HepG2 (cell line): ENCODE data around the gene PRDX3. TPM values are rescaled to one million over a fixed set of nuclear protein-coding genes. Genes with fewer than 3 reads are reported as not detected.

ENCODE experiments used
- ATF1 ChIP-seq: IDR thresholded peaks from 2 replicates; pipeline ENCODE4 v1.6.1; 2016; ENCODE audit warnings: mild to moderate bottlenecking, control low read depth
- CAMTA2 ChIP-seq: sonication (generic); formaldehyde crosslinking; IDR thresholded peaks from 2 replicates; pipeline ENCODE4 v1.4.0; 2020; ENCODE audit warnings: mild to moderate bottlenecking, missing genetic modification reagents, borderline replicate concordance
- CC2D1A ChIP-seq: sonication (generic); formaldehyde crosslinking; IDR thresholded peaks from 2 replicates; pipeline ENCODE4 v1.8.1; 2023; ENCODE audit warnings: mild to moderate bottlenecking, missing genetic modification reagents
- CCAR2 ChIP-seq: fragments of 200-400 bp; formaldehyde crosslinking; optimal IDR thresholded peaks from 2 replicates; pipeline ENCODE3; 2018; ENCODE audit warnings: low read depth, mild to moderate bottlenecking, low read length, moderate library complexity
- CHCHD3 ChIP-seq: sonication (generic); formaldehyde crosslinking; IDR thresholded peaks from 2 replicates; pipeline ENCODE4 v1.8.0; 2022; ENCODE audit warnings: mild to moderate bottlenecking, missing genetic modification reagents, moderate library complexity
- ELF3 ChIP-seq: IDR thresholded peaks from 2 replicates; pipeline ENCODE4 v1.6.1; 2016; ENCODE audit warnings: missing genetic modification reagents, missing compliant biosample characterization
- ETV6 ChIP-seq: sonication (generic); formaldehyde crosslinking; conservative IDR thresholded peaks from 2 replicates; pipeline ENCODE4 v1.4.0; 2020; ENCODE audit warnings: missing genetic modification reagents
- GMEB1 ChIP-seq: sonication (generic); formaldehyde crosslinking; IDR thresholded peaks from 2 replicates; pipeline ENCODE4 v1.5.1; 2020; ENCODE audit warnings: missing genetic modification reagents, mild to moderate bottlenecking, borderline replicate concordance
- IRF2 ChIP-seq: IDR thresholded peaks from 2 replicates; pipeline ENCODE4 v1.6.1; 2018; ENCODE audit warnings: missing genetic modification reagents, missing compliant biosample characterization
- KAT2B ChIP-seq: fragments of 150-350 bp; IDR thresholded peaks from 2 replicates; pipeline ENCODE4 v1.6.1; 2014; ENCODE audit warnings: low read depth, low read length, borderline replicate concordance
- MTF1 ChIP-seq: sonication (generic); formaldehyde crosslinking; IDR thresholded peaks from 2 replicates; pipeline ENCODE4 v1.5.0; 2020; ENCODE audit warnings: missing genetic modification reagents
- NFYC ChIP-seq: IDR thresholded peaks from 2 replicates; pipeline ENCODE4 v1.6.1; 2016; ENCODE audit warnings: missing genetic modification reagents, missing compliant biosample characterization
- POLR2G ChIP-seq: fragments of 200-400 bp; formaldehyde crosslinking; IDR thresholded peaks from 2 replicates; pipeline ENCODE4 v1.6.1; 2018; ENCODE audit warnings: mild to moderate bottlenecking, low read depth, low read length, moderate library complexity
- RARG ChIP-seq: sonication (generic); formaldehyde crosslinking; IDR thresholded peaks from 2 replicates; pipeline ENCODE4 v1.4.0; 2020; ENCODE audit warnings: low read depth, mild to moderate bottlenecking, missing genetic modification reagents
- SMARCC2 ChIP-seq: fragments of 450-650 bp; IDR thresholded peaks from 2 replicates; pipeline ENCODE4 v1.6.1; 2017; ENCODE audit warnings: antibody characterized with exemption, mild to moderate bottlenecking
- SNRNP70 ChIP-seq: fragments of 200-400 bp; formaldehyde crosslinking; IDR thresholded peaks from 2 replicates; pipeline ENCODE4 v1.6.1; 2017; ENCODE audit warnings: mild to moderate bottlenecking, low read depth, low read length, moderate library complexity
- ZMYM2 ChIP-seq: sonication (generic); formaldehyde crosslinking; IDR thresholded peaks from 2 replicates; pipeline ENCODE4 v1.8.0; 2022; ENCODE audit warnings: mild to moderate bottlenecking, missing genetic modification reagents
- ZNF251 ChIP-seq: sonication (generic); formaldehyde crosslinking; IDR thresholded peaks from 2 replicates; pipeline ENCODE4 v1.9.0; 2021; ENCODE audit warnings: mild to moderate bottlenecking, missing genetic modification reagents
- ZNF33A ChIP-seq: sonication (generic); formaldehyde crosslinking; IDR thresholded peaks from 2 replicates; pipeline ENCODE4 v1.5.1; 2020; ENCODE audit warnings: missing genetic modification reagents, mild to moderate bottlenecking, moderate library complexity, borderline replicate concordance
- ZNF567 ChIP-seq: sonication (generic); formaldehyde crosslinking; IDR thresholded peaks from 2 replicates; pipeline ENCODE4 v1.8.1; 2023; ENCODE audit warnings: mild to moderate bottlenecking, missing genetic modification reagents, borderline replicate concordance
- ZNF597 ChIP-seq: sonication (generic); formaldehyde crosslinking; IDR thresholded peaks from 2 replicates; pipeline ENCODE4 v1.5.0; 2020; ENCODE audit warnings: missing genetic modification reagents
- ZSCAN22 ChIP-seq: sonication (generic); formaldehyde crosslinking; IDR thresholded peaks from 2 replicates; pipeline ENCODE4 v1.4.0; 2020; ENCODE audit warnings: mild to moderate bottlenecking, missing genetic modification reagents
- polyA plus RNA-seq, 8 experiments: library from polyadenylated mRNA; depleted of rRNA in 3 of 8; stranded (reverse) in 7 of 8; unstranded in 1 of 8; fragments of >200 nt; fragmentation: Illumina TruSeq in 4 of 8; extraction: Trizol in 4 of 8; gene quantifications; 2 replicates each; pipeline versions ENCODE4 v1.2.1 to v1.2.3, GENCODE V29; 2011 to 2016; ENCODE audit warnings: low read depth in 4 of 8, missing spikeins in 1 of 8, mixed read lengths in 1 of 8; ENCODE audit not compliant: insufficient read depth in 1 of 8
- total RNA-seq, 5 experiments: library from RNA; depleted of rRNA; stranded (reverse); fragments of >200 nt; fragmentation: Illumina TruSeq; extraction: Trizol; gene quantifications; 2 replicates each; pipeline ENCODE4 v1.2.3, GENCODE V29; 2016; ENCODE audit warnings: low read depth in 1 of 5
- TF ChIP-seq, protein P1 (sequence below): sonication (generic); formaldehyde crosslinking; IDR thresholded peaks from 2 replicates; pipeline ENCODE4 v1.8.0; 2022; ENCODE audit warnings: missing genetic modification reagents, mild to moderate bottlenecking, moderate library complexity, borderline replicate concordance
- TF ChIP-seq, protein P2 (sequence below): sonication (generic); formaldehyde crosslinking; IDR thresholded peaks from 2 replicates; pipeline ENCODE4 v1.9.0; 2021; ENCODE audit warnings: missing genetic modification reagents, borderline replicate concordance

PRDX3 gene
- total and polyA plus RNA-seq, 2 of the 13 experiments (the other 11 are each of a cell fraction or from before 2014, with no cell fraction given): 407 to 565 TPM

- TF ChIP-seq CC2D1A (CRISPR knock-in tag): no peak
- peak; percentile 68; the same call in 1 of the 2 replicates for TF ChIP-seq ZNF33A (CRISPR knock-in tag)
- TF ChIP-seq GMEB1 (CRISPR knock-in tag): peak; percentile 60; the same call in 1 of the 2 replicates
- TF ChIP-seq ZSCAN22 (CRISPR knock-in tag): no peak
- TF ChIP-seq, protein P1, sequence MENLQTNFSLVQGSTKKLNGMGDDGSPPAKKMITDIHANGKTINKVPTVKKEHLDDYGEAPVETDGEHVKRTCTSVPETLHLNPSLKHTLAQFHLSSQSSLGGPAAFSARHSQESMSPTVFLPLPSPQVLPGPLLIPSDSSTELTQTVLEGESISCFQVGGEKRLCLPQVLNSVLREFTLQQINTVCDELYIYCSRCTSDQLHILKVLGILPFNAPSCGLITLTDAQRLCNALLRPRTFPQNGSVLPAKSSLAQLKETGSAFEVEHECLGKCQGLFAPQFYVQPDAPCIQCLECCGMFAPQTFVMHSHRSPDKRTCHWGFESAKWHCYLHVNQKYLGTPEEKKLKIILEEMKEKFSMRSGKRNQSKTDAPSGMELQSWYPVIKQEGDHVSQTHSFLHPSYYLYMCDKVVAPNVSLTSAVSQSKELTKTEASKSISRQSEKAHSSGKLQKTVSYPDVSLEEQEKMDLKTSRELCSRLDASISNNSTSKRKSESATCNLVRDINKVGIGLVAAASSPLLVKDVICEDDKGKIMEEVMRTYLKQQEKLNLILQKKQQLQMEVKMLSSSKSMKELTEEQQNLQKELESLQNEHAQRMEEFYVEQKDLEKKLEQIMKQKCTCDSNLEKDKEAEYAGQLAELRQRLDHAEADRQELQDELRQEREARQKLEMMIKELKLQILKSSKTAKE (CRISPR knock-in tag): no peak
- TF ChIP-seq, protein P2, sequence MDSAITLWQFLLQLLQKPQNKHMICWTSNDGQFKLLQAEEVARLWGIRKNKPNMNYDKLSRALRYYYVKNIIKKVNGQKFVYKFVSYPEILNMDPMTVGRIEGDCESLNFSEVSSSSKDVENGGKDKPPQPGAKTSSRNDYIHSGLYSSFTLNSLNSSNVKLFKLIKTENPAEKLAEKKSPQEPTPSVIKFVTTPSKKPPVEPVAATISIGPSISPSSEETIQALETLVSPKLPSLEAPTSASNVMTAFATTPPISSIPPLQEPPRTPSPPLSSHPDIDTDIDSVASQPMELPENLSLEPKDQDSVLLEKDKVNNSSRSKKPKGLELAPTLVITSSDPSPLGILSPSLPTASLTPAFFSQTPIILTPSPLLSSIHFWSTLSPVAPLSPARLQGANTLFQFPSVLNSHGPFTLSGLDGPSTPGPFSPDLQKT (CRISPR knock-in tag): no peak
- TF ChIP-seq ZMYM2: no peak
- no peak for TF ChIP-seq ZNF567 (CRISPR knock-in tag)
- no peak for TF ChIP-seq SMARCC2
- no peak; the same call in 1 of the 2 replicates for TF ChIP-seq ELF3 (CRISPR knock-in tag)
- TF ChIP-seq RARG (CRISPR knock-in tag): no peak
- TF ChIP-seq ZNF597 (CRISPR knock-in tag): no peak
- no peak for TF ChIP-seq ZNF251 (CRISPR knock-in tag)
- TF ChIP-seq KAT2B: no peak
- no peak for TF ChIP-seq CHCHD3 (CRISPR knock-in tag)
- TF ChIP-seq SNRNP70: no peak
- no peak for TF ChIP-seq ATF1 (CRISPR knock-in tag)
- TF ChIP-seq ETV6 (CRISPR knock-in tag): 0 out of 2 replicates have a peak, but pooled peaks have one; percentile 16
- no peak for TF ChIP-seq MTF1 (CRISPR knock-in tag)
- peak; percentile 68; the same call in 1 of the 2 replicates for TF ChIP-seq IRF2 (CRISPR knock-in tag)
- TF ChIP-seq POLR2G: peak; percentile 91
- 0 out of 2 replicates have a peak, but pooled peaks have one; percentile 92 for TF ChIP-seq CAMTA2
- no peak for TF ChIP-seq CCAR2
- no peak for TF ChIP-seq NFYC
These were observed at the start of gene PRDX3 (continued) for GRCh38 chr10:119178372-119179119.
